GM12878 (cell line): ENCODE results near the gene SCUBE3. TPM values are rescaled to one million over a fixed set of nuclear protein-coding genes. Genes with fewer than 3 reads are reported as not detected.
A peak's percentile ranks its signal among the peaks of the same experiment; 100 is the strongest.

Source experiments
- ATAC-seq: fragments of 200-7000 bp; cut with Tn5 transposase; 3 replicates; pipeline ENCODE4 v1.9.1; 2020; ENCODE audit warnings: mild to moderate bottlenecking, moderate library complexity
- BruUV-seq: library from RNA; stranded (reverse); fragments of 400-500 nt; replicated peaks from 2 replicates; lab custom pipeline; 2021; lab: Mats Ljungman, UMichigan
- CTCF ChIA-PET: fragments of 300-600 bp; sonication (Branson Sonifier 250); formaldehyde crosslinking; extraction: SDS; loops from one replicate; lab custom pipeline; 2021; ENCODE audit warnings: inconsistent platforms; lab: Yijun Ruan, JAX
- POLR2A ChIA-PET: fragments of 350-600 bp; formaldehyde crosslinking; extraction: SDS; loops from one replicate; lab custom pipeline; 2021; ENCODE audit warnings: inconsistent platforms; lab: Charles Lee
- RAD21 ChIA-PET: fragments of 300-600 bp; sonication (Branson Sonifier 250); formaldehyde crosslinking; loops from one replicate; lab custom pipeline; 2023; ENCODE audit warnings: antibody characterized with exemption; ENCODE audit not compliant: unreplicated experiment; lab: Charles Lee
- SMC1A ChIA-PET: fragments of 300-600 bp; sonication (Branson Sonifier 250); formaldehyde crosslinking; loops from one replicate; lab custom pipeline; 2023; ENCODE audit not compliant: unreplicated experiment, uncharacterized antibody; lab: Charles Lee
- DNase-seq: peaks from one replicate; pipeline ENCODE4 v3.0.0-alpha.2; 2011; ENCODE audit warnings: low read depth, low spot score
- FAIRE-seq: peaks from 3 replicates; lab custom pipeline; 2011; peaks lifted over from hg19 to GRCh38; lab: Jason Lieb, UNC
- H2AFZ ChIP-seq: 2 replicates; pipeline ENCODE4 v1.6.0; 2011; ENCODE audit warnings: low read depth, low read length, control low read depth; ENCODE audit not compliant: control insufficient read depth
- H3K27ac ChIP-seq: 2 replicates; pipeline ENCODE4 v1.5.1; 2011; ENCODE audit warnings: control low read depth; ENCODE audit not compliant: control insufficient read depth, insufficient read depth
- H3K27me3 ChIP-seq, 2 experiments: replicated peaks in 1 of 2; 2 replicates each; pipeline versions ENCODE4 v1.6.0 to v1.6.1; 2011; ENCODE audit warnings: low read length in 1 of 2; ENCODE audit not compliant: control insufficient read depth in 2 of 2, insufficient read depth in 2 of 2
- H3K36me3 ChIP-seq, 2 experiments: 2 replicates each; pipeline ENCODE4 v1.5.1; 2011; ENCODE audit warnings: low read length in 1 of 2; ENCODE audit not compliant: control insufficient read depth in 2 of 2, insufficient read depth in 2 of 2
- H3K4me1 ChIP-seq: 2 replicates; pipeline ENCODE4 v1.6.1; 2011; ENCODE audit warnings: mild to moderate bottlenecking, low read length, moderate library complexity, mixed read lengths; ENCODE audit not compliant: control insufficient read depth, insufficient read depth
- H3K4me2 ChIP-seq: 2 replicates; pipeline ENCODE4 v1.6.0; 2011; ENCODE audit warnings: control low read depth; ENCODE audit not compliant: control insufficient read depth, insufficient read depth
- H3K4me3 ChIP-seq: fragments of 200-600 bp; sonication (generic); 2 replicates; pipeline ENCODE4 v1.5.1; 2016
- H3K79me2 ChIP-seq: 2 replicates; pipeline ENCODE4 v1.6.0; 2011; ENCODE audit warnings: low read length; ENCODE audit not compliant: control insufficient read depth, insufficient read depth
- H3K9ac ChIP-seq: 2 replicates; pipeline ENCODE4 v1.8.0; 2011; ENCODE audit warnings: low read length, control low read depth, mixed read lengths; ENCODE audit not compliant: control insufficient read depth, insufficient read depth
- H3K9me3 ChIP-seq: replicated peaks from 3 replicates; pipeline ENCODE4 v1.5.1; 2011; ENCODE audit warnings: mild to moderate bottlenecking, low read length; ENCODE audit not compliant: control insufficient read depth, insufficient read depth
- H4K20me1 ChIP-seq: 2 replicates; pipeline ENCODE4 v1.6.0; 2011; ENCODE audit not compliant: control insufficient read depth, insufficient read depth
- ATF2 ChIP-seq: IDR thresholded peaks from 2 replicates; pipeline ENCODE4 v1.6.1; 2012; ENCODE audit warnings: low read length, inconsistent platforms
- CREB1 ChIP-seq: IDR thresholded peaks from 2 replicates; pipeline ENCODE4 v1.6.1; 2012; ENCODE audit warnings: low read depth, mild to moderate bottlenecking, inconsistent platforms
- CREM ChIP-seq: IDR thresholded peaks from 2 replicates; pipeline ENCODE4 v1.6.1; 2014; ENCODE audit warnings: antibody characterized with exemption, low read depth
- MEF2A ChIP-seq: IDR thresholded peaks from 2 replicates; pipeline ENCODE4 v1.6.1; 2011; ENCODE audit warnings: low read depth, mild to moderate bottlenecking, low read length, moderate library complexity; ENCODE audit not compliant: insufficient read depth
- RAD21 ChIP-seq: IDR thresholded peaks from 2 replicates; pipeline ENCODE4 v1.6.1; 2011; ENCODE audit warnings: mild to moderate bottlenecking, low read depth, low read length, moderate library complexity; ENCODE audit not compliant: insufficient read depth
- RFX5 ChIP-seq: IDR thresholded peaks from 2 replicates; pipeline ENCODE4 v1.6.1; 2011; ENCODE audit warnings: low read depth, low read length, improper control_type of control experiment
- SPI1 ChIP-seq: IDR thresholded peaks from 2 replicates; pipeline ENCODE4 v1.6.1; 2011; ENCODE audit warnings: low read depth, mild to moderate bottlenecking, low read length, moderate library complexity, borderline replicate concordance; ENCODE audit not compliant: insufficient read depth
- ZNF207 ChIP-seq: fragments of 450-650 bp; IDR thresholded peaks from 2 replicates; pipeline ENCODE4 v1.6.1; 2014; ENCODE audit warnings: antibody characterized with exemption, mild to moderate bottlenecking, borderline replicate concordance
- WGBS: methylation state at CpG from one replicate; pipeline ENCODE4 v1.1.6; 2016; ENCODE audit warnings: low lambda C conversion rate; ENCODE audit not compliant: insufficient replicate concordance, insufficient coverage; ENCODE audit errors: missing lambda C conversion rate; 5-methylcytosine and 5-hydroxymethylcytosine counted together
- in situ Hi-C: fragments of 300-500 bp; cut with MboI; formaldehyde crosslinking; loops from 9 replicates; pipeline ENCODE4 v1.14.3; 2018; ENCODE audit warnings: mixed read lengths
- intact Hi-C: fragments of 100-400 bp; cut with micrococcal nuclease; formaldehyde crosslinking; loops from one replicate; pipeline ENCODE4 v1.14.2; 2022; ENCODE audit not compliant: unreplicated experiment
- polyA plus RNA-seq, 11 experiments: library from polyadenylated mRNA; depleted of rRNA in 4 of 11; unstranded in 6 of 11; stranded (reverse) in 5 of 11; fragments of >200 nt; fragmentation: Nextera tagmentation in 4 of 11; fragmentation: Illumina TruSeq in 1 of 11; extraction: Ambion mirVana in 4 of 11; extraction: Trizol in 1 of 11; gene quantifications; 1 replicate in 1 of 11; 2 replicates in 10 of 11; pipeline versions ENCODE4 v1.2.1 to v1.2.3, GENCODE V29; 2011 to 2016; ENCODE audit warnings: inconsistent platforms in 2 of 11, missing spikeins in 2 of 11, low read depth in 1 of 11
- total RNA-seq, 4 experiments: library from RNA; depleted of rRNA in 3 of 4; stranded (reverse); fragments of >200 nt in 3 of 4; fragmentation: Illumina TruSeq in 1 of 4; extraction: Trizol in 1 of 4; gene quantifications; 2 replicates each; pipeline versions ENCODE4 v1.2.1 to v1.2.3, GENCODE V29; 2013 to 2021

SCUBE3 gene
- total and polyA plus RNA-seq, 10 of the 15 experiments (the other 5 are each of a cell fraction or from before 2014, with no cell fraction given) = under 0.01 to 0.20 (median 0.07) TPM; not detected in 4

- CTCF ChIA-PET = interaction anchor here (1.1 kb wide), 1 partner anchor 179 kb away, joined by 3 read pairs; no protein-coding TSS in a partner anchor
- DNase-seq = peak; percentile 15
- intact Hi-C loops (no loop called here), in situ Hi-C loops (no loop called here)
- TF ChIP-seq CREB1 (peak; percentile 80), ZNF207 (no peak), SPI1 (0 out of 2 replicates have a peak, but pooled peaks have one; percentile 3), RFX5 (no peak), MEF2A (0 out of 2 replicates have a peak, but pooled peaks have one; percentile 9), RAD21 (no peak), CREM (peak; percentile 27; the same call in 1 of the 2 replicates), ATF2 (0 out of 2 replicates have a peak, but pooled peaks have one; percentile 28)
- H3K9me3 ChIP-seq = no peaks in the 10 kb centered on the region; the same call in 2 of the 3 replicates
- no peaks in the 10 kb centered on the region for H4K20me1 ChIP-seq
- no peak overlapping the region for H3K4me2 ChIP-seq
- POLR2A ChIA-PET = no interaction called here
- SMC1A ChIA-PET = interaction anchor here (1.2 to 1.5 kb wide), 2 partner anchors 17 to 19 kb away, joined by 3 to 5 read pairs; no protein-coding TSS in a partner anchor
- 19% methylated on average over 2 of the region's 2 CpGs for WGBS
- no peaks in the 10 kb centered on the region for H3K36me3 ChIP-seq
- RAD21 ChIA-PET = interaction anchor here (1.5 kb wide), 1 partner anchor 20 kb away, joined by 3 read pairs; no protein-coding TSS in a partner anchor
- BruUV-seq = no TSS peak
- H3K4me1 ChIP-seq = peaks cover 11% of the 10 kb centered on the region; the same call in 1 of the 2 replicates
- FAIRE-seq = peak; percentile 75
- H3K27ac ChIP-seq = no peak overlapping the region
- H3K9ac ChIP-seq = no peak overlapping the region
- H3K27me3 ChIP-seq = no peaks in the 10 kb centered on the region; a peak in 1 of 4 replicates
- peak; percentile 31 for ATAC-seq
- no peak overlapping the region for H3K4me3 ChIP-seq
- no peak overlapping the region for H2AFZ ChIP-seq
- H3K79me2 ChIP-seq = no peaks in the 10 kb centered on the region
Measured at GRCh38 chr6:35165630-35166071, 48.1 kb upstream of the SCUBE3 start.
